ENCODE results near the gene CRKL.

CRKL gene

DNA sequence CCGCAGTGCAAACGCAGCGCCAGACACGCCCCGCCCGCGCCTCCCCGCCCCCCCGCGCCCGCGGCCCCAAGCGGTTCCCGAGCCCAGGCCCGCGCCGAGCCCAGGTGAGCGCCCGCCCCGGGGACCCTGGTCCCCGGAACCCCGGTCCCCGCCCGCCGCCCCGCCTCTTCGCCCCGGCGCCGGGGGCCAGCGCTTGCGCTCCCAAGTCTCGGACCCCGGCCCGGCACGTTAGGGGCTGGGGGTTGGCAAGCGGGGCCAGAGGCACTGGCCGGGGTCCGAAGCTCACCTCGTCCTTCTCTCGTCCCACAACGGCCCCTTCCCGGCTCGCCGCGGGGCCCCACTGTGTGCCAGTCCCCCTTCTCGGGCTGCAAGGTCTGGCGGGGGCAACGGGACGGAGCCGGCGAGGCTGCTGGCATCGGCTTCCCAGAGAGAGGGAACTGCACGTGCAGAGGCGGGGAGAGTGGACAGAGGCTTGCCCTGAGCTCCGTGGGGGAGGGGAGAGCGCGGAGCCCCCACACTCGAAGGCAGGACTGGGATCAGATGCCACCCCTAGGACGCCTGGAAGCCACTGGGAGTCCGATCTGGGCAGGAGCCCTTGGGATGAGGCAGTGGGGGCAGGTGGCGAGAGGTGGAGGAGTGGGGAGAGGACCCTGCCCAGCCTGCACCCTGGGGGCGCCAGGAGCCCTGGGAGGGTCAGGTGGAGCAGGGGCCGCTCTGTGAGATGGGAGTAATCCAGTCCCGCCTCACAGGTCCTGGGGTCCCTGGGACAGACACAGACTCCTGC is 48.1 kb downstream of the CRKL start:
- Histone ChIP-seq H3K27me3 (ENCODE audit: insufficient read depth, poor library complexity, severe bottlenecking) (no peaks in the 10 kb centered on the region), H3K4me3 (replicated peaks; ENCODE audit: insufficient read depth, low read length) (no peak overlapping the region), H3K27ac (replicated peaks) (no peak overlapping the region)
- DNase-seq (ENCODE audit: low read depth in 1 of 2, low spot score in 1 of 2) = no peak
- TF ChIP-seq POLR2AphosphoS5 (IDR thresholded peaks at IDR 0.05; ENCODE audit: low read depth) = no peak
- TF ChIP-seq, protein P1, sequence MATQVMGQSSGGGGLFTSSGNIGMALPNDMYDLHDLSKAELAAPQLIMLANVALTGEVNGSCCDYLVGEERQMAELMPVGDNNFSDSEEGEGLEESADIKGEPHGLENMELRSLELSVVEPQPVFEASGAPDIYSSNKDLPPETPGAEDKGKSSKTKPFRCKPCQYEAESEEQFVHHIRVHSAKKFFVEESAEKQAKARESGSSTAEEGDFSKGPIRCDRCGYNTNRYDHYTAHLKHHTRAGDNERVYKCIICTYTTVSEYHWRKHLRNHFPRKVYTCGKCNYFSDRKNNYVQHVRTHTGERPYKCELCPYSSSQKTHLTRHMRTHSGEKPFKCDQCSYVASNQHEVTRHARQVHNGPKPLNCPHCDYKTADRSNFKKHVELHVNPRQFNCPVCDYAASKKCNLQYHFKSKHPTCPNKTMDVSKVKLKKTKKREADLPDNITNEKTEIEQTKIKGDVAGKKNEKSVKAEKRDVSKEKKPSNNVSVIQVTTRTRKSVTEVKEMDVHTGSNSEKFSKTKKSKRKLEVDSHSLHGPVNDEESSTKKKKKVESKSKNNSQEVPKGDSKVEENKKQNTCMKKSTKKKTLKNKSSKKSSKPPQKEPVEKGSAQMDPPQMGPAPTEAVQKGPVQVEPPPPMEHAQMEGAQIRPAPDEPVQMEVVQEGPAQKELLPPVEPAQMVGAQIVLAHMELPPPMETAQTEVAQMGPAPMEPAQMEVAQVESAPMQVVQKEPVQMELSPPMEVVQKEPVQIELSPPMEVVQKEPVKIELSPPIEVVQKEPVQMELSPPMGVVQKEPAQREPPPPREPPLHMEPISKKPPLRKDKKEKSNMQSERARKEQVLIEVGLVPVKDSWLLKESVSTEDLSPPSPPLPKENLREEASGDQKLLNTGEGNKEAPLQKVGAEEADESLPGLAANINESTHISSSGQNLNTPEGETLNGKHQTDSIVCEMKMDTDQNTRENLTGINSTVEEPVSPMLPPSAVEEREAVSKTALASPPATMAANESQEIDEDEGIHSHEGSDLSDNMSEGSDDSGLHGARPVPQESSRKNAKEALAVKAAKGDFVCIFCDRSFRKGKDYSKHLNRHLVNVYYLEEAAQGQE (IDR thresholded peaks at IDR 0.05; ENCODE audit: insufficient replicate concordance, low read depth) = no peak
- no peak for TF ChIP-seq GABPA (IDR thresholded peaks at IDR 0.05; ENCODE audit: low read depth)
- TF ChIP-seq, protein P2, sequence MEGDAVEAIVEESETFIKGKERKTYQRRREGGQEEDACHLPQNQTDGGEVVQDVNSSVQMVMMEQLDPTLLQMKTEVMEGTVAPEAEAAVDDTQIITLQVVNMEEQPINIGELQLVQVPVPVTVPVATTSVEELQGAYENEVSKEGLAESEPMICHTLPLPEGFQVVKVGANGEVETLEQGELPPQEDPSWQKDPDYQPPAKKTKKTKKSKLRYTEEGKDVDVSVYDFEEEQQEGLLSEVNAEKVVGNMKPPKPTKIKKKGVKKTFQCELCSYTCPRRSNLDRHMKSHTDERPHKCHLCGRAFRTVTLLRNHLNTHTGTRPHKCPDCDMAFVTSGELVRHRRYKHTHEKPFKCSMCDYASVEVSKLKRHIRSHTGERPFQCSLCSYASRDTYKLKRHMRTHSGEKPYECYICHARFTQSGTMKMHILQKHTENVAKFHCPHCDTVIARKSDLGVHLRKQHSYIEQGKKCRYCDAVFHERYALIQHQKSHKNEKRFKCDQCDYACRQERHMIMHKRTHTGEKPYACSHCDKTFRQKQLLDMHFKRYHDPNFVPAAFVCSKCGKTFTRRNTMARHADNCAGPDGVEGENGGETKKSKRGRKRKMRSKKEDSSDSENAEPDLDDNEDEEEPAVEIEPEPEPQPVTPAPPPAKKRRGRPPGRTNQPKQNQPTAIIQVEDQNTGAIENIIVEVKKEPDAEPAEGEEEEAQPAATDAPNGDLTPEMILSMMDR (IDR thresholded peaks at IDR 0.05; ENCODE audit: insufficient read depth, low read length) = no peak
- TF ChIP-seq SPI1 (IDR thresholded peaks at IDR 0.05; ENCODE audit: borderline replicate concordance, low read depth) = no peak

DNA sequence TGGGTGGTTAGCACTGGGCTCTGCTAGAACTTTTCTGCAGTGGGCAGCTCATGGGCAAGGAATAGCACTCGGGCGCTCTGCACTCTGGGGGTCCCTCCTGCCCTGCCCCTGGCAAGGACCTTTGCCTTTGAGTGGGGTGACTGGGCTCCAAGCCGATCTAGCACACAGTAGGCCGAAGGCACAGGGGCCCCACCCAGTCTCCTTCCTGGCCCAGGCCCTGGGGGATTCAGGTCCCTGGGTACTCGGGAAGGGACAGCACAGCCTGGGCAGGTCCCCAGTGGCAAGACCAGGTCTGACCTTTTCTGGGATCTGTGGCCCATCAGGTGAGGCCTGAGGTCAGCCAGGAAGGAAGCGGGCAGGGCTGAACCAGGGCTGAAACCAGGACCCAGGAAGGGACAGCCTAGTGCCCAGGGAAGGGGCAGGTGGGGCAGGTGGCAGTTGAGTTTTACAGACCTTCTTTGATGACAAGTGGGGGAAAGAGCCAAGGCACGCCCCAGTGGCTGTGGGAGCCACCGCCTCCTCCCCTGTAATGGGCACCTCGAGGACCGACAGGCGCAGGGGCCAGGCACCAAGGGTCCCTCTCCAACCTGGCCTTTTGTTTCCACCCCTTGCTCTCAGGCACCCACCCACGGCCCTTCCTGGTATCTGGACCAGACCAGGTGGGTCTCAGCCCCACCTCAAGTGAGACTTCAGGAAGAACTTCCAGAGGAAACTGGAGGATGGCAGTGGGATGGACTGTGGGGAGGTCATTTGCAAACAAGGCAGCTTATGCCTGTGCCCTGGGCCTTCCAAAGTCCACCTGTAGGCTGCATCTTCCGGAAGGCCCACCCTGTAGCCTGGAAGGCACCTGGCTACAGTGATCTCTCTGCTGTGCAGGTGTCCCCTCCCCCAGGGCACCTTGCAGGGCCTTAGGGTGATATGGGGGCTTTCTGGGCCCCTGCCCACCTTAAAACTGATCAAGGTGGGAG is 49.0 kb downstream of the CRKL start:
- TF ChIP-seq, protein P2 (IDR thresholded peaks at IDR 0.05; ENCODE audit: insufficient read depth, low read length) = no peak
- no peak for TF ChIP-seq POLR2AphosphoS5 (IDR thresholded peaks at IDR 0.05; ENCODE audit: low read depth)
- TF ChIP-seq GABPA (IDR thresholded peaks at IDR 0.05; ENCODE audit: low read depth) = no peak
- TF ChIP-seq SPI1 (IDR thresholded peaks at IDR 0.05; ENCODE audit: borderline replicate concordance, low read depth) = no peak
- TF ChIP-seq, protein P1 (IDR thresholded peaks at IDR 0.05; ENCODE audit: insufficient replicate concordance, low read depth) = no peak
- H3K27ac ChIP-seq (replicated peaks) = no peak overlapping the region
- no peaks in the 10 kb centered on the region for H3K27me3 ChIP-seq (ENCODE audit: insufficient read depth, poor library complexity, severe bottlenecking)
- no peak overlapping the region for H3K4me3 ChIP-seq (replicated peaks; ENCODE audit: insufficient read depth, low read length)
- no peak for DNase-seq (ENCODE audit: low read depth in 1 of 2, low spot score in 1 of 2)

DNA sequence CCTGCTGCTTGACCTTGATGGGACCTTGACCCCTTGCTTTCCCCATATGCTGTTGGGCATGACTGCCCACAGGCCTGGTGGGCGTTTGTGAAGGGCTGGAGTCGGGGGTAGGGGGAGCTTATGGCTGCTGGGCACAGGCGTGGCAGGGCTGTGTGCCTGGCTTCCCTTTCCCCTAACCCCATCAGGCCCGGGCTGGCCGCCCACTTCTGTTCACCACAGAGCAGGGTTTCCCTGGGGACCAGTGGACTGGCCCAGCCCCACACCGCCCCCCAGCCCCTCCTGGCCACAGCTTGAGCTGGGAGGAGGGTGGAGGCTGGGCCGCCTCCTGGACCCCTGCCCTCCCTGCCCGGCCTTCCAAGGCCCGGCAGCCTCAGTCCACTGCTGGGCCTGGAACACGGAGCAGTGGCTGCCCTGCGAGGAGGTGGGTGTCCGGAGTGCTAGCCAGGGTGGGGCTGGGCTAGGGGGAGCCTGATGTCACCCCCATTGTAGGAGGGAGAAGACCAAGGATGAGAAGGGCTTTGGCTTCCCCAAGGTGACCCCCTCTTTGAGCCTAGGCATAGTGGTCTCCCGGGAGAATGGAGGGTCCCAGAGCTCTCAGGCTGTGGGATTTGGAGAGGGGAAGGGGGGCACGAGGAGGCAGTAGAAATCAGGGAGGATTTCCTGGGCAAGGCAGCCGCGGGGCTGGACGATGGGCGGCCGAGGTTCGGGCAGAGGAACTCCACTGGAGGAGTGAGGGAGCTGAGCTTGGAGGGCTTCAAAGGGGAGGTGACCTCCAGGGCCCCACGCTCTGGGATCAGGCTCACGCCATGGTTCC is 49.9 kb downstream of the CRKL start, which contains the start of gene AIFM3:
AIFM3 (plus strand) TSS at position 373 of the 814 bp plus-strand sequence. CDS start 690 bp downstream, outside the sequence.
- no peak within 1 kb of the TSS for H3K4me3 ChIP-seq (replicated peaks; ENCODE audit: insufficient read depth, low read length)
- H3K27ac ChIP-seq (replicated peaks) = peak within 1 kb of the TSS; percentile 13; the same call in 1 of the 2 replicates
- TF ChIP-seq GABPA (IDR thresholded peaks at IDR 0.05; ENCODE audit: low read depth) (no peak), POLR2AphosphoS5 (IDR thresholded peaks at IDR 0.05; ENCODE audit: low read depth) (no peak), SPI1 (IDR thresholded peaks at IDR 0.05; ENCODE audit: borderline replicate concordance, low read depth) (no peak)
- TF ChIP-seq, protein P1 (IDR thresholded peaks at IDR 0.05; ENCODE audit: insufficient replicate concordance, low read depth) = no peak
- no peak for DNase-seq (ENCODE audit: low read depth in 1 of 2, low spot score in 1 of 2)
- H3K27me3 ChIP-seq (ENCODE audit: insufficient read depth, poor library complexity, severe bottlenecking) = no peaks in the 10 kb centered on the region
